ENCODE data around the gene KLHDC7B.

GRCh38 chr22:50545522-50546325, at the start of gene KLHDC7B:
- TF ChIP-seq ZNF274 (IDR thresholded peaks at IDR 0.05; ENCODE audit: low read depth, low read length) (no peak), YY1 (IDR thresholded peaks at IDR 0.05; ENCODE audit: insufficient read depth, insufficient read length) (no peak), SUZ12 (IDR thresholded peaks at IDR 0.05; ENCODE audit: extremely low read depth, insufficient read depth, insufficient read length) (no peak)
